Gastroesophageal sphincter (tissue), 4 donors: ENCODE measurements around the gene KCNMB2. TPM values are rescaled to one million over a fixed set of nuclear protein-coding genes. Genes with fewer than 3 reads are reported as not detected.

Source experiments
- ATAC-seq: fragments of 150-250 bp; one replicate; pipeline ENCODE4 v1.9.1; 2016; ENCODE audit warnings: mild to moderate bottlenecking, moderate library complexity
- H3K27ac ChIP-seq, 4 donors: fragments of 200-600 bp; sonication (generic) in 3 of 4; 1 replicate in 3 of 4; 2 replicates in 1 of 4; pipeline ENCODE4 v1.5.1; 2016 to 2019
- H3K27me3 ChIP-seq: fragments of 200-600 bp; sonication (generic); one replicate; pipeline ENCODE4 v1.5.1; 2019
- H3K36me3 ChIP-seq, 2 donors: fragments of 200-600 bp; sonication (generic); one replicate each; pipeline ENCODE4 v1.5.1; 2019; ENCODE audit warnings: control low read depth in 1 of 2
- H3K4me1 ChIP-seq, 3 donors: fragments of 200-600 bp; sonication (generic); 1 replicate in 2 of 3; 2 replicates in 1 of 3; pipeline ENCODE4 v1.5.1; 2016 to 2019; ENCODE audit warnings: control low read depth in 2 of 3
- H3K4me3 ChIP-seq, 2 donors: fragments of 200-600 bp; sonication (generic); one replicate each; pipeline ENCODE4 v1.5.1; 2019; ENCODE audit warnings: mild to moderate bottlenecking in 1 of 2, moderate library complexity in 1 of 2
- H3K9me3 ChIP-seq, 3 donors: fragments of 200-600 bp; sonication (generic); one replicate each; pipeline ENCODE4 v1.5.1; 2017 to 2019; ENCODE audit warnings: control low read depth in 2 of 3
- CTCF ChIP-seq, 4 experiments: fragments of 200-600 bp in 2 of 4; fragments of 450-650 bp in 2 of 4; sonication (generic) in 1 of 4; IDR thresholded peaks; one replicate each; pipeline ENCODE4 v1.5.1; 2017 to 2019; ENCODE audit warnings: antibody characterized with exemption in 4 of 4, mild to moderate bottlenecking in 2 of 4, moderate library complexity in 2 of 4
- EP300 ChIP-seq: sonication (generic); formaldehyde crosslinking; IDR thresholded peaks from one replicate; pipeline ENCODE4 v1.6.1; 2017; ENCODE audit warnings: antibody characterized with exemption, mild to moderate bottlenecking
- POLR2A ChIP-seq, 2 donors: fragments of 450-650 bp; IDR thresholded peaks; one replicate each; pipeline ENCODE4 v1.6.1; 2017; ENCODE audit warnings: antibody characterized with exemption in 2 of 2, mild to moderate bottlenecking in 2 of 2, moderate library complexity in 1 of 2
- POLR2AphosphoS5 ChIP-seq: sonication (generic); formaldehyde crosslinking; IDR thresholded peaks from one replicate; pipeline ENCODE4 v1.6.1; 2017; ENCODE audit warnings: antibody characterized with exemption
- WGBS, 2 donors: methylation state at CpG; one replicate each; pipeline ENCODE4 v1.1.5; 2018; ENCODE audit warnings: low coverage in 1 of 2; 5-methylcytosine and 5-hydroxymethylcytosine counted together
- total RNA-seq, 4 donors: library from RNA; depleted of rRNA; stranded (reverse); fragments of >200 nt; gene quantifications; one replicate each; pipeline ENCODE4 v1.1.0, GENCODE V29; 2016

Gene KCNMB2
- total RNA-seq, 4 donors from 2014 or later, result 1.3 TPM; not detected in 3

GRCh38 chr3:178671377-178671776, 135.1 kb downstream of the KCNMB2 start:
- Histone ChIP-seq H3K27ac (peak overlapping the region in 2 of 4 donors; percentile 14 to 36), H3K4me3 (no peak overlapping the region), H3K27me3 (no peaks in the 10 kb centered on the region), H3K36me3 (no peaks in the 10 kb centered on the region), H3K9me3 (no peaks in the 10 kb centered on the region), H3K4me1 (peaks cover 0 to 22% (median 0%) of the 10 kb centered on the region in 3 donors)
- WGBS, 2 donors, result 43 to 61% methylated on average over 2 to 3 of the region's 3 CpGs
- ATAC-seq, result no peak
- TF ChIP-seq POLR2A (IDR thresholded peaks at IDR 0.05) (no peak), EP300 (no peak), CTCF (IDR thresholded peaks at IDR 0.05) (no peak), POLR2AphosphoS5 (no peak)

- Histone ChIP-seq H3K9me3 (no peaks in the 10 kb centered on the region), H3K4me1 (peaks cover 0 to 22% (median 0%) of the 10 kb centered on the region in 3 donors), H3K27me3 (no peaks in the 10 kb centered on the region), H3K4me3 (no peak overlapping the region), H3K36me3 (no peaks in the 10 kb centered on the region), H3K27ac (peak overlapping the region in 2 of 4 donors; percentile 14 to 36)
- no peak for TF ChIP-seq EP300
- TF ChIP-seq POLR2AphosphoS5, result no peak
- no peak for TF ChIP-seq CTCF (IDR thresholded peaks at IDR 0.05)
- no peak for TF ChIP-seq POLR2A (IDR thresholded peaks at IDR 0.05)
- WGBS, 2 donors, result 0% methylated on average over 1 of the region's 1 CpG
- ATAC-seq, result peak; percentile 62
Observed at GRCh38 chr3:178671791-178672190, 135.6 kb downstream of the KCNMB2 start.

- Histone ChIP-seq H3K4me3 (no peak overlapping the region), H3K36me3 (no peaks in the 10 kb centered on the region), H3K9me3 (no peaks in the 10 kb centered on the region), H3K27me3 (no peaks in the 10 kb centered on the region), H3K27ac (no peak overlapping the region), H3K4me1 (peaks cover 0 to 22% (median 0%) of the 10 kb centered on the region in 3 donors)
- 69 to 97% methylated on average over 3 of the region's 3 CpGs for WGBS, 2 donors
- TF ChIP-seq EP300, result no peak
- no peak for TF ChIP-seq CTCF (IDR thresholded peaks at IDR 0.05)
- TF ChIP-seq POLR2AphosphoS5, result no peak
- no peak for TF ChIP-seq POLR2A (IDR thresholded peaks at IDR 0.05)
- ATAC-seq, result no peak
Observed at GRCh38 chr3:178672275-178672674, 136.0 kb downstream of the KCNMB2 start.

- TF ChIP-seq EP300 (no peak), CTCF (IDR thresholded peaks at IDR 0.05) (no peak)
- Histone ChIP-seq H3K36me3 (no peaks in the 10 kb centered on the region), H3K27ac (no peak overlapping the region), H3K4me1 (peaks cover 0 to 22% (median 0%) of the 10 kb centered on the region in 3 donors), H3K27me3 (no peaks in the 10 kb centered on the region), H3K9me3 (no peaks in the 10 kb centered on the region), H3K4me3 (no peak overlapping the region)
- no peak for ATAC-seq
- 90% methylated on average over 1 of the region's 1 CpG; no CpG with 5 or more reads in 1 of the 2 donors for WGBS, 2 donors
Observed at GRCh38 chr3:178673529-178673928, 137.3 kb downstream of the KCNMB2 start.

- no peak overlapping the region for H3K4me3 ChIP-seq
- peaks cover 0 to 12% (median 0%) of the 10 kb centered on the region in 3 donors for H3K4me1 ChIP-seq
- H3K36me3 ChIP-seq, result no peaks in the 10 kb centered on the region
- 88 to 100% methylated on average over 2 to 4 of the region's 4 CpGs for WGBS, 2 donors
- H3K27ac ChIP-seq, result no peak overlapping the region
- no peak for ATAC-seq
- no peaks in the 10 kb centered on the region for H3K27me3 ChIP-seq
- TF ChIP-seq POLR2AphosphoS5 (no peak), CTCF (IDR thresholded peaks at IDR 0.05) (no peak), EP300 (no peak), POLR2A (IDR thresholded peaks at IDR 0.05) (no peak)
- H3K9me3 ChIP-seq, result no peaks in the 10 kb centered on the region
Observed at GRCh38 chr3:178676077-178676476, 139.8 kb downstream of the KCNMB2 start.
